Posterior cingulate gyrus (tissue), 11 donors: ENCODE results near the gene PHRF1.

Experiments
- DNase-seq, 10 donors: peaks; one replicate each; pipeline versions ENCODE4 v3.0.0 to v3.0.0-alpha.2; 2020 to 2021; ENCODE audit warnings: mixed read lengths in 3 of 10
- intact Hi-C: fragments of 100-400 bp; cut with DNase I; formaldehyde crosslinking; loops from one replicate; pipeline ENCODE4 v1.15.1; 2023

The PHRF1 gene

GRCh38 chr11:612961-613300 is 36.7 kb downstream of the PHRF1 start:
- intact Hi-C loops = no loop called here
- no peak for DNase-seq

- peak in 3 of 10 donors; percentile 45 to 85 (median 47) for DNase-seq
- intact Hi-C loops = no loop called here
Observed at GRCh38 chr11:613369-613968, 37.2 kb downstream of the PHRF1 start.

GRCh38 chr11:614021-614622 is 37.9 kb downstream of the PHRF1 start:
- DNase-seq = peak in 1 of 10 donors; percentile 74
- intact Hi-C loops = no loop called here

- intact Hi-C loops = no loop called here
- peak in 1 of 10 donors; percentile 83 for DNase-seq
Observed at GRCh38 chr11:614623-615503, 38.6 kb downstream of the PHRF1 start.

GRCh38 chr11:615504-616319 is 39.4 kb downstream of the PHRF1 start, which contains the start of gene IRF7:
IRF7 (minus strand) TSS chr11:615950; CDS start chr11:615364, 586 bp downstream.
- intact Hi-C loops = no loop called here
- peak; percentile 73 to 98 (median 86) for DNase-seq

- no peak for DNase-seq
- intact Hi-C loops = no loop called here
Observed at GRCh38 chr11:616320-617198, 40.3 kb downstream of the PHRF1 start.

- intact Hi-C loops = no loop called here
- no peak for DNase-seq
Observed at GRCh38 chr11:617199-617911, 41.1 kb downstream of the PHRF1 start.

- DNase-seq = no peak
- intact Hi-C loops = no loop called here
Observed at GRCh38 chr11:617912-618682, 41.8 kb downstream of the PHRF1 start.

- DNase-seq = no peak
- intact Hi-C loops = no loop called here
Observed at GRCh38 chr11:618856-619627, 42.8 kb downstream of the PHRF1 start.

GRCh38 chr11:619628-620050 is 43.4 kb downstream of the PHRF1 start:
- intact Hi-C loops = no loop called here
- no peak for DNase-seq

- intact Hi-C loops = no loop called here
- no peak for DNase-seq
Observed at GRCh38 chr11:620201-620600, 43.9 kb downstream of the PHRF1 start.

- intact Hi-C loops = no loop called here
- no peak for DNase-seq
Observed at GRCh38 chr11:620935-621814, 44.9 kb downstream of the PHRF1 start.

- DNase-seq = no peak
- intact Hi-C loops = no loop called here
Observed at GRCh38 chr11:621838-622237, 45.6 kb downstream of the PHRF1 start.

- no peak for DNase-seq
- intact Hi-C loops = no loop called here
Observed at GRCh38 chr11:623349-623869, 47.1 kb downstream of the PHRF1 start.

- DNase-seq = no peak
- intact Hi-C loops = no loop called here
Observed at GRCh38 chr11:623999-624704, 47.9 kb downstream of the PHRF1 start.
